PFSK-1 (cell line): ENCODE measurements around the gene CEBPE.

Experiments
- FOXP2 ChIP-seq: optimal IDR thresholded peaks from 2 replicates; pipeline ENCODE3; 2011; ENCODE audit warnings: borderline replicate concordance, control low read depth, inconsistent platforms; ENCODE audit not compliant: insufficient read depth; ENCODE audit errors: extremely low read length, extremely low read depth
- POLR2AphosphoS5 ChIP-seq: IDR thresholded peaks from 2 replicates; pipeline ENCODE4 v1.6.1; 2012; ENCODE audit warnings: low read depth, mild to moderate bottlenecking, control low read depth, low read length, moderate library complexity
- REST ChIP-seq, 2 experiments: IDR thresholded peaks; 2 replicates each; pipeline versions ENCODE4 v1.6.1 to v1.8.0; 2011 to 2012; ENCODE audit warnings: low read depth in 2 of 2, low read length in 2 of 2, control low read depth in 1 of 2, inconsistent platforms in 1 of 2, mild to moderate bottlenecking in 1 of 2, moderate library complexity in 1 of 2; ENCODE audit not compliant: insufficient read depth in 1 of 2
- SIN3A ChIP-seq: IDR thresholded peaks from 2 replicates; pipeline ENCODE4 v1.6.1; 2012; ENCODE audit warnings: mild to moderate bottlenecking, low read length, moderate library complexity, borderline replicate concordance; ENCODE audit not compliant: insufficient read depth
- TAF1 ChIP-seq: IDR thresholded peaks from 2 replicates; pipeline ENCODE4 v1.6.1; 2012; ENCODE audit warnings: low read length, control low read depth, borderline replicate concordance; ENCODE audit not compliant: insufficient read depth

Gene CEBPE

DNA sequence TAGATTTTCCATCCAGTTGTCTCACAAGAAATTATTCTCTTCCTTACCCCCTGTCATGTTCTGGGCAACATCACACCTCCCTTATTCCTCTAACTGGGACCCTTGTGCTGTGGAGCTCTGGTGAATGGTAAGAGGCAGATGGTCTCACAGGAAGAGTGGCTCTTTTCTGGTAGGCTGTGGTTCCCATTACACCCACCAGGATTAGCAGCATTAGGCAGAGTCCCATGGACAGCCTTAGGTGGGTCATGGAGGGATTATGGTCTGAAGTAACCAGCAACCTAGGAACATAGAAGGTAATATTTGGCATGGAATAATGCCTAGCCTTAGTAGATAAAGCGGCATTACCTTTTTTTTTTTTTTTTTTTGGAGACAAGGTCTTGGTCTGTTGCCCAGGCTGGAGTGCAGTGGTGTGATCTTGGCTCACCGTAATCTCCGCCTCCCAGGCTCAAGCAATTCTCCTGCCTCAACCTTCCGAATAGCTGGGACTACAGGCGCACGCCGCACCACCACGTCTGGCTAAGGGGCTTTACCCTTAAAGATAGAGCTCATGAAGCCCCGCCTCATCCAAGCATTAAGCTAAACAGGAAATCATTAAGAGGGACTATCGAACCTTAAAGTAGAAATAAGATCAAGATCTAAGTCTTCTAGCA lies 19.7 kb downstream of the CEBPE start:
- TF ChIP-seq POLR2AphosphoS5 (no peak), REST (IDR thresholded peaks at IDR 0.05; ENCODE audit: insufficient read depth in 1 of 2, low read depth in 2 of 2, low read length in 2 of 2) (no peak), TAF1 (no peak), FOXP2 (no peak), SIN3A (no peak)

GRCh38 chr14:23097786-23098185 lies 21.3 kb downstream of the CEBPE start:
- no peak for TF ChIP-seq POLR2AphosphoS5
- no peak for TF ChIP-seq FOXP2
- no peak for TF ChIP-seq TAF1
- no peak for TF ChIP-seq REST (IDR thresholded peaks at IDR 0.05; ENCODE audit: insufficient read depth in 1 of 2, low read depth in 2 of 2, low read length in 2 of 2)
- TF ChIP-seq SIN3A, result no peak

GRCh38 chr14:23095196-23096108 lies 23.6 kb downstream of the CEBPE start, which contains the start of gene C14orf119:
C14orf119 (plus strand) TSS chr14:23095505; CDS start chr14:23097659, 2,154 bp downstream.
- TF ChIP-seq TAF1, result peak; percentile 49; the same call in 1 of the 2 replicates
- TF ChIP-seq FOXP2, result no peak

- TF ChIP-seq REST (IDR thresholded peaks at IDR 0.05; ENCODE audit: insufficient read depth in 1 of 2, low read depth in 2 of 2, low read length in 2 of 2) (peak in 1 of 2 experiments; percentile 47; a peak in 1 of 4 replicates), POLR2AphosphoS5 (peak; percentile 46; the same call in 1 of the 2 replicates), TAF1 (peak; percentile 76; the same call in 1 of the 2 replicates), FOXP2 (no peak), SIN3A (no peak)
Observed at GRCh38 chr14:23094666-23095195, 24.3 kb downstream of the CEBPE start, which contains the start of gene ACIN1. ACIN1 (minus strand) TSS chr14:23095136; CDS start chr14:23095112, 24 bp downstream.

DNA sequence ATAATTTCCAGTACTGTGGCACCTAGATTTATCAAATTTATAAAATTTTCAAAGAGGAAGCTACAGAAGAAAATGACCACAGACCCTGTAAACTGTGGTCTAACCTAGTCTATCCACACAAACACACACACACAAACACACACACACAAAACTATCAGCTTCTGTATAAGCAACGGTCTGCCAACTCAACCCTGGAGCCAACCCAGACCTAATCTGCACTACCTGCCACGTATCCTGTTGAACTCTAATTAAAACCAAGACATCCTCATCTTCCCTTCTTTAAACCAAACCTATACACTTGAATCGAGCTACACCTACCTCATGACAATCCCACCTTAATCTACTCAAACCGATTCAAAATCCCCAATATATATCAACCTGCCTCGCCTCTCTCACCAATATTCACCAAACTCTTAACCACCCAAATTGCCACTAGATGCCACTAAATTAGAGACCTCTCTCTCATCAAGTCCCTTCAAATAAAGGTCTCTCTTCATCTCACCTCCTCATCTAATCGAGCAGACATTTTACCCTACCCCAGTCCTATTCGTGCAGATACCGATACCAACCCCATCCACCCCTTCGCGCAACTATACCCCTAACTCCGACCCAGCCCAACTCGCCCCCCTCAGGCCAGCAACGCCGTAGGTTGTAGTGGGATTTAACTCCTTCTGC lies 24.9 kb downstream of the CEBPE start:
- TF ChIP-seq REST (IDR thresholded peaks at IDR 0.05; ENCODE audit: insufficient read depth in 1 of 2, low read depth in 2 of 2, low read length in 2 of 2), result no peak
- TF ChIP-seq SIN3A, result peak; percentile 90; the same call in 1 of the 2 replicates
